Caco-2 (cell line): ENCODE data around the gene PTPN22. TPM values are rescaled to one million over a fixed set of nuclear protein-coding genes. Genes with fewer than 3 reads are reported as not detected.
A peak's percentile ranks its signal among the peaks of the same experiment; 100 is the strongest.

Experiments
- BruUV-seq: library from RNA; stranded (reverse); fragments of 400-500 nt; replicated peaks from 2 replicates; lab custom pipeline; 2021; lab: Mats Ljungman, UMichigan
- CTCF ChIA-PET: fragments of 300-600 bp; sonication (Branson Sonifier 250); formaldehyde crosslinking; loops from one replicate; lab custom pipeline; 2022; ENCODE audit warnings: antibody characterized with exemption; lab: Charles Lee
- POLR2A ChIA-PET: fragments of 300-600 bp; sonication (Branson Sonifier 250); formaldehyde crosslinking; loops from one replicate; lab custom pipeline; 2022; ENCODE audit warnings: antibody characterized with exemption; lab: Charles Lee
- DNase-seq, 2 experiments: peaks; one replicate each; pipeline versions ENCODE4 v3.0.0 to v3.0.0-alpha.2; 2020 to 2022
- H3K27me3 ChIP-seq: replicated peaks from 2 replicates; pipeline ENCODE4 v1.6.0; 2011; ENCODE audit warnings: low read length; ENCODE audit not compliant: control insufficient read depth, insufficient read depth
- H3K36me3 ChIP-seq: 2 replicates; pipeline ENCODE4 v1.5.1; 2011; ENCODE audit warnings: low read length; ENCODE audit not compliant: control insufficient read depth, insufficient read depth
- H3K4me1 ChIP-seq: fragments of 250-450 bp; sonication (Bioruptor Pico); 2 replicates; pipeline ENCODE4 v1.5.1; 2020; ENCODE audit warnings: mild to moderate bottlenecking
- H3K4me3 ChIP-seq: 2 replicates; pipeline ENCODE4 v1.5.1; 2011; ENCODE audit warnings: low read depth, mild to moderate bottlenecking, control low read depth, low read length
- H3K9me3 ChIP-seq: fragments of 250-450 bp; sonication (Bioruptor Pico); 2 replicates; pipeline ENCODE4 v1.5.1; 2020; ENCODE audit warnings: mild to moderate bottlenecking, moderate library complexity
- H3K27ac Mint-ChIP-seq: one replicate; pipeline ENCODE4 v1.8.0; 2022; ENCODE audit warnings: mixed read lengths; ENCODE audit not compliant: unreplicated experiment
- H3K27me3 Mint-ChIP-seq: one replicate; pipeline ENCODE4 v1.8.0; 2022; ENCODE audit warnings: mixed read lengths; ENCODE audit not compliant: insufficient read depth, unreplicated experiment
- H3K36me3 Mint-ChIP-seq: one replicate; pipeline ENCODE4 v1.8.0; 2022; ENCODE audit warnings: mild to moderate bottlenecking, mixed read lengths; ENCODE audit not compliant: insufficient read depth, unreplicated experiment
- H3K4me1 Mint-ChIP-seq: one replicate; pipeline ENCODE4 v1.8.0; 2022; ENCODE audit warnings: low read depth, mixed read lengths; ENCODE audit not compliant: unreplicated experiment
- H3K4me3 Mint-ChIP-seq: one replicate; pipeline ENCODE4 v1.8.0; 2022; ENCODE audit warnings: mild to moderate bottlenecking, moderate library complexity, mixed read lengths; ENCODE audit not compliant: unreplicated experiment
- H3K9me3 Mint-ChIP-seq: one replicate; pipeline ENCODE4 v1.8.0; 2022; ENCODE audit warnings: mixed read lengths; ENCODE audit not compliant: unreplicated experiment
- CTCF ChIP-seq, 2 experiments: fragments of 200-600 bp in 1 of 2; IDR thresholded peaks; 1 replicate in 1 of 2; 2 replicates in 1 of 2; pipeline versions ENCODE4 v1.5.1 to v1.8.0; 2011 to 2022; ENCODE audit warnings: antibody characterized with exemption in 1 of 2, control low read depth in 1 of 2, inconsistent platforms in 1 of 2, low read depth in 1 of 2, low read length in 1 of 2, mild to moderate bottlenecking in 1 of 2, moderate library complexity in 1 of 2; ENCODE audit not compliant: insufficient read depth in 1 of 2, severe bottlenecking in 1 of 2, unreplicated experiment in 1 of 2
- intact Hi-C: fragments of 100-400 bp; cut with micrococcal nuclease; formaldehyde crosslinking; loops from one replicate; pipeline ENCODE4 v1.10.0; 2022; ENCODE audit not compliant: unreplicated experiment
- total RNA-seq: library from RNA; stranded (reverse); gene quantifications from 2 replicates; pipeline ENCODE4 v1.2.3, GENCODE V29; 2022

PTPN22 gene
- total RNA-seq, 1 experiment from 2014 or later, result not detected

- CTCF ChIA-PET, result no interaction called here
- no peak for TF ChIP-seq CTCF (IDR thresholded peaks at IDR 0.05; ENCODE audit: insufficient read depth in 1 of 2, low read depth in 1 of 2, low read length in 1 of 2, severe bottlenecking in 1 of 2, unreplicated experiment in 1 of 2)
- intact Hi-C loops, result no loop called here
- Histone ChIP-seq H3K9me3 (0 out of 2 replicates have a peak, but pooled peaks cover 3% of the 10 kb centered on the region), H3K27me3 (no peaks in the 10 kb centered on the region), H3K4me3 (no peak overlapping the region), H3K36me3 (no peaks in the 10 kb centered on the region), H3K4me1 (no peaks in the 10 kb centered on the region)
- POLR2A ChIA-PET, result no interaction called here
- Mint-ChIP-seq H3K27ac (no peak overlapping the region), H3K4me3 (no peak overlapping the region), H3K4me1 (peaks cover 12% of the 10 kb centered on the region), H3K36me3 (no peaks in the 10 kb centered on the region), H3K9me3 (peaks cover 18% of the 10 kb centered on the region), H3K27me3 (no peaks in the 10 kb centered on the region)
- DNase-seq, result no peak
- BruUV-seq, result no TSS peak
These were observed 21.2 kb downstream of the PTPN22 start for GRCh38 chr1:113850127-113850796.

GRCh38 chr1:113849072-113849471, 22.4 kb downstream of the PTPN22 start:
- no peak overlapping the region for H3K27ac Mint-ChIP-seq
- intact Hi-C loops, result no loop called here
- H3K27me3 ChIP-seq, result no peaks in the 10 kb centered on the region
- no peaks in the 10 kb centered on the region for H3K36me3 ChIP-seq
- H3K4me1 Mint-ChIP-seq, result peaks cover 12% of the 10 kb centered on the region
- TF ChIP-seq CTCF (IDR thresholded peaks at IDR 0.05; ENCODE audit: insufficient read depth in 1 of 2, low read depth in 1 of 2, low read length in 1 of 2, severe bottlenecking in 1 of 2, unreplicated experiment in 1 of 2), result no peak
- no peak overlapping the region for H3K4me3 Mint-ChIP-seq
- BruUV-seq, result no TSS peak
- no peaks in the 10 kb centered on the region for H3K27me3 Mint-ChIP-seq
- DNase-seq, result no peak
- H3K9me3 Mint-ChIP-seq, result peaks cover 18% of the 10 kb centered on the region
- H3K36me3 Mint-ChIP-seq, result no peaks in the 10 kb centered on the region
- POLR2A ChIA-PET, result no interaction called here
- H3K4me1 ChIP-seq, result no peaks in the 10 kb centered on the region
- H3K4me3 ChIP-seq, result no peak overlapping the region
- 0 out of 2 replicates have a peak, but pooled peaks cover 3% of the 10 kb centered on the region for H3K9me3 ChIP-seq
- CTCF ChIA-PET, result no interaction called here

- Histone ChIP-seq H3K36me3 (no peaks in the 10 kb centered on the region), H3K4me3 (no peak overlapping the region), H3K27me3 (no peaks in the 10 kb centered on the region), H3K4me1 (no peaks in the 10 kb centered on the region), H3K9me3 (0 out of 2 replicates have a peak, but pooled peaks cover 3% of the 10 kb centered on the region)
- H3K27ac Mint-ChIP-seq, result peak overlapping the region; percentile 23
- H3K4me3 Mint-ChIP-seq, result no peak overlapping the region
- POLR2A ChIA-PET, result no interaction called here
- H3K9me3 Mint-ChIP-seq, result peaks cover 18% of the 10 kb centered on the region
- no peak for DNase-seq
- TF ChIP-seq CTCF (IDR thresholded peaks at IDR 0.05; ENCODE audit: insufficient read depth in 1 of 2, low read depth in 1 of 2, low read length in 1 of 2, severe bottlenecking in 1 of 2, unreplicated experiment in 1 of 2), result no peak
- intact Hi-C loops, result no loop called here
- H3K36me3 Mint-ChIP-seq, result no peaks in the 10 kb centered on the region
- BruUV-seq, result no TSS peak
- H3K4me1 Mint-ChIP-seq, result peaks cover 12% of the 10 kb centered on the region
- CTCF ChIA-PET, result no interaction called here
- no peaks in the 10 kb centered on the region for H3K27me3 Mint-ChIP-seq
These were observed 25.0 kb downstream of the PTPN22 start for GRCh38 chr1:113846391-113847035.
